Measurements from ENCODE around the gene MTHFD2L. TPM values are rescaled to one million over a fixed set of nuclear protein-coding genes. Genes with fewer than 3 reads are reported as not detected.

The MTHFD2L gene
- total and polyA plus RNA-seq, 9 of the 15 experiments (the other 6 are each of a cell fraction or from before 2014, with no cell fraction given): 10.0 to 39.0 (median 26.0) TPM

DNA sequence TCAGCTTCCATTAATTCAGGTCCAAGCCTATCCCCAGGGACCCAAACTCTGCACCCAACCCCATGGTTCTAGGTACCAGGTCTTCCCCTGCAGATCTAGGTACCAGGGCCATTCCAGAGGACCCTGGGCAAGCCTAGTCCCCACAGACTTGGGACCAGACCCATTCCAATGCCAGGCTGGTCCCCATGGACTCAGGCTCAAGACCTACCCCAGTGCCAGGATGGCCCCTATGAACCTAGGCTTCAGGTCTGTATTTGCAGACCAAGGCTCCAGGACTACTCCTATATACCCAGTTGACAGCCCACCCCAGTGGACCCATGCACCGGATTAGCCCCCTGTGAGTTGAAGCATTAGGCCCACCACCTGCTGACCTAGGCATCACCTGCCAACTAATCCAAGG, 8.9 kb downstream of the MTHFD2L start (continued):
- TF ChIP-seq, protein P1, sequence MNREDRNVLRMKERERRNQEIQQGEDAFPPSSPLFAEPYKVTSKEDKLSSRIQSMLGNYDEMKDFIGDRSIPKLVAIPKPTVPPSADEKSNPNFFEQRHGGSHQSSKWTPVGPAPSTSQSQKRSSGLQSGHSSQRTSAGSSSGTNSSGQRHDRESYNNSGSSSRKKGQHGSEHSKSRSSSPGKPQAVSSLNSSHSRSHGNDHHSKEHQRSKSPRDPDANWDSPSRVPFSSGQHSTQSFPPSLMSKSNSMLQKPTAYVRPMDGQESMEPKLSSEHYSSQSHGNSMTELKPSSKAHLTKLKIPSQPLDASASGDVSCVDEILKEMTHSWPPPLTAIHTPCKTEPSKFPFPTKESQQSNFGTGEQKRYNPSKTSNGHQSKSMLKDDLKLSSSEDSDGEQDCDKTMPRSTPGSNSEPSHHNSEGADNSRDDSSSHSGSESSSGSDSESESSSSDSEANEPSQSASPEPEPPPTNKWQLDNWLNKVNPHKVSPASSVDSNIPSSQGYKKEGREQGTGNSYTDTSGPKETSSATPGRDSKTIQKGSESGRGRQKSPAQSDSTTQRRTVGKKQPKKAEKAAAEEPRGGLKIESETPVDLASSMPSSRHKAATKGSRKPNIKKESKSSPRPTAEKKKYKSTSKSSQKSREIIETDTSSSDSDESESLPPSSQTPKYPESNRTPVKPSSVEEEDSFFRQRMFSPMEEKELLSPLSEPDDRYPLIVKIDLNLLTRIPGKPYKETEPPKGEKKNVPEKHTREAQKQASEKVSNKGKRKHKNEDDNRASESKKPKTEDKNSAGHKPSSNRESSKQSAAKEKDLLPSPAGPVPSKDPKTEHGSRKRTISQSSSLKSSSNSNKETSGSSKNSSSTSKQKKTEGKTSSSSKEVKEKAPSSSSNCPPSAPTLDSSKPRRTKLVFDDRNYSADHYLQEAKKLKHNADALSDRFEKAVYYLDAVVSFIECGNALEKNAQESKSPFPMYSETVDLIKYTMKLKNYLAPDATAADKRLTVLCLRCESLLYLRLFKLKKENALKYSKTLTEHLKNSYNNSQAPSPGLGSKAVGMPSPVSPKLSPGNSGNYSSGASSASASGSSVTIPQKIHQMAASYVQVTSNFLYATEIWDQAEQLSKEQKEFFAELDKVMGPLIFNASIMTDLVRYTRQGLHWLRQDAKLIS (CRISPR knock-in tag; IDR thresholded peaks at IDR 0.05): no peak
- no peak for TF ChIP-seq ZNF780A (CRISPR knock-in tag; IDR thresholded peaks at IDR 0.05)
- 0 out of 2 replicates have a peak, but pooled peaks have one; percentile 12 for TF ChIP-seq SUPT5H (IDR thresholded peaks at IDR 0.05)
- TF ChIP-seq SRF (CRISPR knock-in tag; IDR thresholded peaks at IDR 0.05): no peak
- no peak for TF ChIP-seq CEBPB (tag; IDR thresholded peaks at IDR 0.05)
- TF ChIP-seq CTBP1 (IDR thresholded peaks at IDR 0.05; ENCODE audit: borderline replicate concordance): no peak

DNA sequence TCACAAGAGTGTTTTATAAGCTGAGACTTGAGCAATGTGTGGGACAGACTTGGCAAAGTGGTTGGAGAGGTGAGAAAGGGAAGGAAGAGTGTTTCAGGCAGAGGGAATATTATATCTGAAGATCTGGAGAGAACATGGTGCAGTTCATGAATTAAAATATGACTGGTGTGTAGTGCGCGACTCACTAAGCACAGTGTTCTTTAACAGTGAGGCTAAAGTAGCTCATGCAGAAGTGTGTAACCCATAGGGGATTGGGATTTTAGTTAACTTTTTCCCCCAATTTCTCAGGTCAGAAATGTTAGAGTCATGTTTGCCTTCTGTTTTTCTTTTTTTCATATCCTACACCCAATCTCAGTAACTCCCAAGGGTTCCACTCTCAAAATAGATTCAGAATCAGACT, 9.7 kb downstream of the MTHFD2L start:
- Histone ChIP-seq H3K4me1 (replicated peaks in 1 of 2; ENCODE audit: control insufficient read depth in 2 of 2, insufficient read depth in 2 of 2, low read length in 2 of 2) (peaks cover 0 to 7% of the 10 kb centered on the region in 2 experiments; a peak in 2 of 5 replicates), H3K27ac (ENCODE audit: extremely low read depth, low read depth, low read length) (no peak overlapping the region), H3K4me3 (no peak overlapping the region), H4K20me1 (replicated peaks; ENCODE audit: control insufficient read depth, insufficient read depth, low read length) (no peaks in the 10 kb centered on the region), H3K9me3 (replicated peaks; ENCODE audit: control insufficient read depth, insufficient read depth, low read depth, low read length) (no peaks in the 10 kb centered on the region), H3K27me3 (ENCODE audit: control insufficient read depth in 2 of 2, insufficient read depth in 2 of 2, low read length in 2 of 2) (no peaks in the 10 kb centered on the region), H3K36me3 (ENCODE audit: control insufficient read depth, insufficient read depth, low read length) (peaks cover 12% of the 10 kb centered on the region; the same call in 2 of the 3 replicates), H3K9ac (ENCODE audit: insufficient read depth in 1 of 2, low read depth in 2 of 2, low read length in 2 of 2) (no peak overlapping the region), H3K79me2 (ENCODE audit: control insufficient read depth, insufficient read depth, low read length) (peaks cover 17% of the 10 kb centered on the region; the same call in 2 of the 3 replicates), H3K9me1 (ENCODE audit: control insufficient read depth, insufficient read depth, low read length) (no peaks in the 10 kb centered on the region), H2AFZ (ENCODE audit: low read depth, low read length) (no peak overlapping the region), H3K4me2 (ENCODE audit: insufficient read depth, low read length) (no peak overlapping the region)
- DNase-seq (ENCODE audit: extremely low read depth in 1 of 4, low spot score in 3 of 4): no peak
- 93% methylated on average over 2 of the region's 2 CpGs for WGBS (ENCODE audit: insufficient coverage, low coverage, missing lambda C conversion rate)
- no peak for TF ChIP-seq ZNF24 (IDR thresholded peaks at IDR 0.05)
- TF ChIP-seq POLR2A (conservative IDR thresholded peaks at IDR 0.05): 0 out of 2 replicates have a peak, but pooled peaks have one; percentile 47
- no peak for TF ChIP-seq ZNF175 (CRISPR knock-in tag; IDR thresholded peaks at IDR 0.05; ENCODE audit: low read depth)
- TF ChIP-seq POU5F1 (IDR thresholded peaks at IDR 0.05; ENCODE audit: borderline replicate concordance, low read depth, low read length, partially characterized antibody): no peak
- TF ChIP-seq, protein P2, sequence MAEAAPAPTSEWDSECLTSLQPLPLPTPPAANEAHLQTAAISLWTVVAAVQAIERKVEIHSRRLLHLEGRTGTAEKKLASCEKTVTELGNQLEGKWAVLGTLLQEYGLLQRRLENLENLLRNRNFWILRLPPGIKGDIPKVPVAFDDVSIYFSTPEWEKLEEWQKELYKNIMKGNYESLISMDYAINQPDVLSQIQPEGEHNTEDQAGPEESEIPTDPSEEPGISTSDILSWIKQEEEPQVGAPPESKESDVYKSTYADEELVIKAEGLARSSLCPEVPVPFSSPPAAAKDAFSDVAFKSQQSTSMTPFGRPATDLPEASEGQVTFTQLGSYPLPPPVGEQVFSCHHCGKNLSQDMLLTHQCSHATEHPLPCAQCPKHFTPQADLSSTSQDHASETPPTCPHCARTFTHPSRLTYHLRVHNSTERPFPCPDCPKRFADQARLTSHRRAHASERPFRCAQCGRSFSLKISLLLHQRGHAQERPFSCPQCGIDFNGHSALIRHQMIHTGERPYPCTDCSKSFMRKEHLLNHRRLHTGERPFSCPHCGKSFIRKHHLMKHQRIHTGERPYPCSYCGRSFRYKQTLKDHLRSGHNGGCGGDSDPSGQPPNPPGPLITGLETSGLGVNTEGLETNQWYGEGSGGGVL (CRISPR knock-in tag; IDR thresholded peaks at IDR 0.05): no peak
- TF ChIP-seq POLR2G (IDR thresholded peaks at IDR 0.05; ENCODE audit: low read depth, low read length): peak; percentile 57
- TF ChIP-seq RBM22 (IDR thresholded peaks at IDR 0.05; ENCODE audit: low read depth, low read length, poor library complexity, severe bottlenecking): peak; percentile 57
- TF ChIP-seq POLR2AphosphoS2 (IDR thresholded peaks at IDR 0.05; ENCODE audit: low read length): peak; percentile 44; the same call in 1 of the 2 replicates
- in situ Hi-C loops (cut with MboI) (no loop called here), intact Hi-C loops (cut with micrococcal nuclease) (no loop called here)
- CTCF ChIA-PET (ENCODE audit: low intra/inter-chr PET ratio): no interaction called here
- ATAC-seq: peak; percentile 66
- BruUV-seq (replicated peaks): no TSS peak
- no peak for FAIRE-seq
- POLR2A ChIA-PET: interaction anchor here (1.0 to 2.1 kb wide), 3 partner anchors 9 to 16 kb away, joined by 3 to 8 read pairs (median 4); partner anchors contain the start of gene MTHFD2L

Measured in K562 (cell line).